GM18517 (cell line): ENCODE measurements around the gene BMP7.

Experiments used
- ATAC-seq: cut with Tn5 transposase; IDR thresholded peaks from one replicate; pipeline ENCODE4 v1.9.1; 2021; ENCODE audit warnings: mild to moderate bottlenecking, moderate library complexity; ENCODE audit not compliant: unreplicated experiment

BMP7 gene

GRCh38 chr20:57266291-57267157 is at the start of gene BMP7:
BMP7 (minus strand) TSS chr20:57266641; CDS start chr20:57266122, 519 bp downstream.
- ATAC-seq = no peak

- ATAC-seq = no peak
Observed at GRCh38 chr20:57315976-57316480, 49.6 kb upstream of the BMP7 start.

GRCh38 chr20:57315083-57315975 is 48.9 kb upstream of the BMP7 start:
- no peak for ATAC-seq

GRCh38 chr20:57313951-57314350 is 47.5 kb upstream of the BMP7 start:
- ATAC-seq = no peak

GRCh38 chr20:57313230-57313629 is 46.8 kb upstream of the BMP7 start:
- no peak for ATAC-seq

DNA sequence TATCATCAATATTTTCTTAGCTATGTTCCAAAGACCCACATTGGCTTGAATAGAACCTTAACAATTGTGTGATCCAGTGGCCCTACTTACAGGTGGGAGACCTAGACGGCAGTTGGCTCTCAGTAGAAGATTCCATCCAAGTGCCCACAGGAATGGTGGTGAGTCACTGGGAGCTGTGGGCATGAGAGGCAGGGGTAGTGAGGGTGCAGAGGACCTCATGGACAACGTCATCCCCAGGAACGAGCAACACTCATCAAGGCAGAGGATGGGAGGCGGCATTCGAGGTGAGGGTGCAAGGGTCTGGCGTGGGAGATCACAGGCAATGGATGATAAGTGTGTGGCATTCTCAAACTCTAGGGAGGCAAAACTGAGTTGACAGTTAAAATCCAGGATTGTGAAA is 45.7 kb upstream of the BMP7 start:
- ATAC-seq = no peak

DNA sequence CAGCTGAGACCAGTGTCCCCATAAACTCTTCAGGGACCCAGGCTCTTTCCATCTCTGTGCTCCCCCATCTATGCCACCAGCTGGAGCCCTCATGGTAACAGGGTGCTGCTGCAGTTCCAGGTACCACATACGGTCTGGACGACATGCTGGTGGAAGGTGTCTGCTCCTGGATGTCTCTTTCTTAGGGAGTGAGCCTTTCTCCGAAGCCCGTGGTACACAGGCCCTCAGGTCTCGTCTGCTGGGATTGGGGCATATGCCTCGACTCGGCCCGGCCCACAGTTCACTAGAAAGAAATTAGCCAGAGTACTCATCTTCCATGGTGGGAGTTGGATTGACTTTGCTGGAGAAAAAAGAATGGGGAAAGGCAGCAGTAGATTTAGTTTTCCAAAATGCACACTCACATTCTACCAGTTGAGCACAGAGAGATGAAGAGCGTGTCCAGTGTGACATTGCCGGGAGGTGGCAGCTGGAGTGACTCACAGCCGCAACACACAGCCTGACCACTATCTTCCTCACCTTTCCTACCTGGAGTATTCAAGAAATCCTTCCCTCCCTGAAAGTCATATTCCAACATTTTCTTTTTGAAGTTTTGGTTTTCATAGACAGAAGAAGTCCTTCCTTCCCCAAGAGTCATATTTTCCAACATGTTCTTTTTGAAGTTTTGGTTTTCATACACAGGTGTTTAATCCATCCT is 44.5 kb upstream of the BMP7 start:
- ATAC-seq = no peak

- no peak for ATAC-seq
Observed at GRCh38 chr20:57309544-57310115, 43.2 kb upstream of the BMP7 start.

DNA sequence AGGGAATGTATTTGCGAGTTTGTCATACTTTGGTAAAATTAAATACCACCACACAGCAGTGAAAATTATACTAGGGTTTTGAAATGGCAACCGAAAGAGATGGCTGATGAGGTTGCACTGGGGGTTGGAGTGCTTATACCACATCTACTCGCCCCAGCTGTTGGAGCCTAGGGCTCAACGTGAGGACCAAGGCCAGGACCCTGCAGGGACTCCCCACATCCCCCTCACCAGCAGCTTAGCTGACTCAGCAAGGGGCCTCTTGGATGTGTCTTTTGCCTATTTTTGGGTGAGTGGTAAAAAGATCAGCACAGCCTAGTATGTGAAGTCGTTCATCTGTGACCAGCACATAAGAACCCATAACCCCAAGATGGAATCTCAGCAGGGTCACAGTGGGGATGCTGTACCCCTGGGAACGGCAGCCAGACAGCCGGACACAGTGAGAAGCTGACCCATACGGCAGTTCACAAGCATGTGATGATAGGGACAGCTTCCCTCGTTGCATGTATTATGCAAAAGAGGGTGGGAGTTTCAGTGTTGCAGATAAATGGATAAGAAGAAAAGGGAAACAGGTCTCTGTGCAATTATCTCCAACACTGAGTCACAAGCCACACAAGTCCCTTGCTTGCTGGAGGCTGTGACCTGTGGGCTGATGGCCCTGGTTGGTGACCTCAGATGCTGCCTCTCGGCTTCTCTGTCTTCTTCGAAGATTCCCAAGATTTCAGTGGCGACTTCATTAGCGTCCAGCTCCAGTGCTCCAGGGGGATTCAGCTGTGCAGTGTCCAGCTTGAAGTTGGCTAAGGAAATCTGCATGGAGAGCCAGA is 42.2 kb upstream of the BMP7 start:
- ATAC-seq = no peak

DNA sequence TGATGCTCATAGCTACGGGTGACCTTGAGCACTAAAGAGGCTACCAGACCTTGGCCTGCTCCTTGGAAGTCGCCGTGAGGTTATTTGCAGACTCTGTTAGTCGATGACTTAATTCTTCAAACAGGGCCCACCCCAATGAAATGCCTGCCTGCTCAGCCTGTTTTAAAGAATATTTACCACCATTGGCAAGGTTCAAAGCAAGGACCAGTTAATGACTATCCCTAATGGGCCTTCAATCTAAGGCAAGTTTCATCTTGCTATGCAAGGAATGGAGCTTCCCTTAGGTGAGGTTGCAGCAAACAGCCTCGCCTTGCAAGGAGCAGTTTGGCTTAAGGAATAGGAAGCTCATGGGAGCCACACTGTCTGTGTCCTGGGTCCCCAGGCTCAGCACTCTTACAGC is 40.3 kb upstream of the BMP7 start:
- ATAC-seq = no peak

DNA sequence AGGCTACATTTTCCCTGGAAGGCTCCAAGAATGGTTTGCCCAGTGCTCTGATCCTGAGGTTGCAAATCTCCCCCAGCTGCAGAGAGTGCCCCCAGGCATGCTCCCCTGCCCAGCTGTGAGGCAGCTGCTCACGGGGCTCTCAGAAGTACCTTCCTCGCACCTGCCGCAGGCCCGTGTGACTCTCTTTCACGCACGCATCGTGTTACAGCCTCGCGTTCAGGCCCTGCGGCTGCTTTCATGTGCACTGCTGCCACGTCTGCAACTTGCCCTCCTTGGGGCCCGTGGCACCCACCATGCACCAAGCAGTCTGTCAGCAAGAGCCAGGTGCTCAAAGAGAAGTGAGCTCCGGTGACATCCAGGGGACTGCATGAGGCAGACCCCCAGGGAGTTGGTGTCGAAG is 34.6 kb upstream of the BMP7 start:
- ATAC-seq = no peak

DNA sequence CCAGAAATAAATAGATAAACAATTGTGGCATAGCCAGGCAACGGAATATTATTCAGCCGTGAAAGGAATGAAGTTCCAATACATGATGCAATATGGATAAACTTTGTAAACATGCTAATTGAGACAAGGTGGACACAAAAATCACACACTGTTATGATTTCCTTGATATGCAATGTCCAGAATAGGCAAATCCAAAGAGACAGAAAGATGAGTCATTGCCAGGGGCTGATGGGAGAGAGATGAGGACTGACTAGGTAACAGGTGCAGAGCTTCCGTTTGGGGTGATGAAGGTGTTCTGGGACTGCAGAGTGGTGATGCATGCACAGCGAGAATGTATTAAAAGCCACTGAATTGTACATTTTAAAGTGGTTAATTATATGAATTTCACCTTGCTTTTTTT is 32.0 kb upstream of the BMP7 start:
- no peak for ATAC-seq

DNA sequence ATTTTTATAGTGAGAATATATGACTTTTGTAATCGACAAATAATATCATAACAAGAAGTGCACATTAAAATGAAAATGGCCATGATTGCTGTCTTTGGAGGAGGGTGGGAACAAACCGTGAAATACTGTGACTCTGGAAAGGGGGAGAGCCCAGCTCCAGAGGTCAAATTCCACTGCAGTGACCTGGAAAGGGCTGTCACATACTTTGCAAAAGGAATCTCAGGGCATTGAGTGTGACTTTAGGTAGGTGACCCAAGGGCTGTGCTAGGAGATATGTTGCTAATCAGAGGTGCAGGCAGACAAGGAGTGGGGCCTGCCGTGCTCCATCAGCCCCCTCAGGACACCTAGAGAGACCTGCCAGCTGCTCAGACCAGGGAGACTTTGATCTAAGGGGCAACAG is 28.1 kb upstream of the BMP7 start:
- ATAC-seq = no peak

DNA sequence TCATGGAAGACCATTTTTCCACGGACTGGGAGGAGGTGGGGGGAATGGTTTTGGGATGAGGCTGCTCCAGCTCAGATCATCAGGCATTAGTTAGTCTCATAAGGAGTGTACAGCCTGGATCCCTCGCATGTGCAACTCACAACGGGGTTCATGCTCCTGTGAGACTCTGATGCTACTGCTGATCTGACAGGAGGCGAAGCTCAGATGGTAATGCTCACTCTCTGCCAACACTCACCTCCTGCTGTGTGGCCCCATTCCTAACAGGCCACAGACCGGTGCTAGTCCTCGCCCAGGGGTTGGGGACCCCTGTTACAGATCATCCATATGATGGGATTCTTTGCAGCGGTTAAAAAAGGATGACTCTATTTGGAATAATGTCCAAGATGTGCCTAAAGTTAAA is 27.6 kb upstream of the BMP7 start:
- ATAC-seq = no peak

DNA sequence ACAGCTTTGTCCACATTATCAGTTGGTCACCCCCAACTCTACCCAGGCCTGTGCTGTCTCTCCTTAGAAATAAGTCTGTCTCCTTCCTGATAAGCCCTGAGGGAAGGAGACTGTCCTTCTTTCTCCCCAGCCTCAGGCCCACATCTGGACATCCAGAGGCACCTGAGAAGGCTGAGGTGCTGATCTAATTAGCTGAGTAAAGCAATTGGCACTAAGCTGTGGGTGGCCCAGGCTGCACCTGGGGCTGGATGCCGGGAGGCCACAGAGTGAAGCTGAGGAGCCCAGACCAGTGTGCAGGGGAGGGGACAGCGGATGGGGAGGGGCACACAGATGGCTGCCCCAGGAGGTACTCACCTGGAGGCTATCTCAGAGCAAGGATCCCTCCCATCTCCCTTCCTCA is 26.2 kb upstream of the BMP7 start:
- no peak for ATAC-seq

DNA sequence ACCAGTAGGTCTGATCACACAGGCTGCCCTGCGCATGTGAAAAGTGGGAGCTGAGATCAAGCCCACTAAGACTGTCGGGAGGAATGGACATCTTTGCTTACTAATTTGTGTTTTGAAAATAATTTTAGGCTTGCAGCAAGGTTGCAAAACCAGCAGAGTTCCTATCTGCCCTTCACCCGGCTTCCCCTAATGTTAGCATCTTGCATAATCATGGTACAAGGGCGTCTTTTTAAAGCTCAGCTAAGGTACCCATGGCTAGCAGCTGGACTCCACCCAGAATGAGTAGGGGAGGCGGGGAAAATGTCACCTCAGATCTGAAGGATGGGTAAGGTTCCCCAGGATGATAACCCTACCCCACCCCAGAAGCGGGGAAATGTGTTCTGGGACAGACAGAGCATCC is 25.3 kb upstream of the BMP7 start:
- no peak for ATAC-seq

DNA sequence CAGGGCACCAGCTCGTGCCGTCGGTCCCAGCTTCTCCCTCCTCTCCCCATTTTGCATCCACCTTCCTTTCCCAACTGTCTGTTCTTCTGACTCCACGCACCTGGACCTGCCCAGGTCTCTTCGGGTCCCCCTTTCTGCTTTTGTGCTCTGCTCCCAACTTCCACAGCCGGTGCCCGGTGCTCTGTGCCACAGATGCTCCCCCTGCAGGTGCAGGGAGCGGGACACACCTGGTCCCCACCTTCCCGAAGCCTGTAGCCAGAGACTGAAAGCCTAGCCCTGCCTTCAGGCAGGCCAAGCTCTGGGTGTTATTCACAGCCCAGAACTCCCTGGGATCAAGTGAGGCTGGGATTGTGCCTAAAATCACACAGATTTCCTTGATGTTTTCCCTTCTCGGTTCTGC is 24.6 kb upstream of the BMP7 start:
- no peak for ATAC-seq

DNA sequence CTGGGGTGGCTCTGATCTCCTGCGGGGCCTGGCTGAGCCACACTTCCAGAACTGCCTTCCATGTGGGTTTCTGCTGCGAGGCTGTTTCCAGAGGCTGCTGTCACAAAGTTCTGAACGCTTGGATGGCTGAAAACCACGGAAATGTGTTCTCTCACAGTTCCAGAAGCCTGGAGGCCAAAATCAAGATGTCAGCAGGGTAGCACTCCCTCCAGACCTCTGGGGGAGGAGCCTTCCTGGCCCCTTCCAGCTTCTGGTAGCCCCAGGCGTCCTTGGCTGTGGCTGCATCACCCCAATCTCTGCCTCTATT is 23.7 kb upstream of the BMP7 start:
- no peak for ATAC-seq

DNA sequence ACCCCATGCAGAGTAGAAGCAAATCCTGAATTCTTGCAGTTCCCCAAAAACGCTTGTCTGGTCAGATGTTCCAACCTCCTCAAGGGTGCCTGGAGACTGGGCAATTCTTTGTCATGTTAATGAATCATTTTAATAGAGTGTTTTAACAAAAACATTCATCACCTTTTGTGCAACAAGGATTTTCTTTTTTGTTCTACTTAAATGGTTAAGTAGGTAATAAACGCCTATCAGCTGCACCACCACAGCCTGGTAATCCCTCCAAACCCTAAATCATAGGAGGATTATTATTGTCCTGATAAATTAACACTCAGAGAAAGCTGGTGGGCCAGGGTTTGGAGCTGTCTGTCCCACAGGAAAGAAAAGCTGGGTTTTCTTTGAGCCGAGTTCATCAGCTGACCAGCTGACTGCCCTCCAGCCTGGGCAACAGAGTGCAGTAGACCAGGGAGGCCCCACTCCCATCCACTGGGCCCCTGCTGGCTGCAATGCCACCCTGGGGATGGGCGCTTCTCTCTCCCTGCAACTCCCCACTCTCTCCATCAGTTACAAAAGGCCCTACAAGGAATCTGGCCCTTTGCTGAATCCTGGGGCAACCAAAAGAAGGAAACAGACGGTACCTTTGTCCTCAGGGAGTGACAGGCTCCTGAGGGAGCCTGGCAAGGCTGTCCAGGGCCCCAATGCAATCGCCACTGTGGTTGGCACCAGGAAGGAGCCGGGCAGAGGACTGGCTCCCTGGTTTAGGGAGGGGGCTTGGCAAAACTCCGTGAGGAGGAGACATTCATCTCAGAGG is 23.1 kb upstream of the BMP7 start:
- ATAC-seq = no peak
